HepG2 (cell line): ENCODE results near the gene CNOT10. TPM values are rescaled to one million over a fixed set of nuclear protein-coding genes. Genes with fewer than 3 reads are reported as not detected.
A peak's percentile ranks its signal among the peaks of the same experiment; 100 is the strongest.

Experiments used
- CENPBD1 ChIP-seq: sonication (generic); formaldehyde crosslinking; IDR thresholded peaks from 2 replicates; pipeline ENCODE4 v1.8.0; 2022; ENCODE audit warnings: missing genetic modification reagents, low read depth, mild to moderate bottlenecking, borderline replicate concordance
- CHD4 ChIP-seq: fragments of 200-600 bp; sonication (generic); IDR thresholded peaks from 2 replicates; pipeline ENCODE4 v1.7.0; 2017; ENCODE audit warnings: mild to moderate bottlenecking, low read length, borderline replicate concordance
- E2F2 ChIP-seq: sonication (generic); formaldehyde crosslinking; IDR thresholded peaks from 2 replicates; pipeline ENCODE4 v1.4.0; 2020; ENCODE audit warnings: missing genetic modification reagents, borderline replicate concordance
- ESRRA ChIP-seq: sonication (generic); formaldehyde crosslinking; IDR thresholded peaks from 2 replicates; pipeline ENCODE4 v1.5.1; 2020; ENCODE audit warnings: mild to moderate bottlenecking, low read depth, missing genetic modification reagents
- FOXP4 ChIP-seq: sonication (generic); formaldehyde crosslinking; IDR thresholded peaks from 2 replicates; pipeline ENCODE4 v1.4.0; 2020; ENCODE audit warnings: missing genetic modification reagents
- HDAC1 ChIP-seq: sonication (generic); formaldehyde crosslinking; IDR thresholded peaks from 2 replicates; pipeline ENCODE4 v1.5.1; 2020; ENCODE audit warnings: mild to moderate bottlenecking, missing genetic modification reagents
- HNRNPL ChIP-seq: fragments of 200-400 bp; formaldehyde crosslinking; IDR thresholded peaks from 2 replicates; pipeline ENCODE4 v1.6.1; 2017; ENCODE audit warnings: mild to moderate bottlenecking, low read depth, low read length
- PHF5A ChIP-seq: IDR thresholded peaks from one replicate; pipeline ENCODE4 v1.6.1; 2018; ENCODE audit warnings: low read depth, missing genetic modification reagents; ENCODE audit not compliant: unreplicated experiment
- RBM22 ChIP-seq: fragments of 200-400 bp; formaldehyde crosslinking; optimal IDR thresholded peaks from 2 replicates; pipeline ENCODE3; 2017; ENCODE audit warnings: mild to moderate bottlenecking, low read length, moderate library complexity
- SP5 ChIP-seq: IDR thresholded peaks from 2 replicates; pipeline ENCODE4 v1.6.1; 2016; ENCODE audit warnings: low read depth, borderline replicate concordance
- TMF1 ChIP-seq: sonication (generic); formaldehyde crosslinking; IDR thresholded peaks from 2 replicates; pipeline ENCODE4 v1.8.1; 2022; ENCODE audit warnings: low read depth, missing genetic modification reagents
- TOE1 ChIP-seq: sonication (generic); formaldehyde crosslinking; IDR thresholded peaks from 2 replicates; pipeline ENCODE4 v1.4.0; 2020; ENCODE audit warnings: mild to moderate bottlenecking, missing genetic modification reagents
- ZMYM2 ChIP-seq: sonication (generic); formaldehyde crosslinking; IDR thresholded peaks from 2 replicates; pipeline ENCODE4 v1.8.0; 2022; ENCODE audit warnings: mild to moderate bottlenecking, missing genetic modification reagents
- ZNF20 ChIP-seq: sonication (generic); formaldehyde crosslinking; IDR thresholded peaks from 2 replicates; pipeline ENCODE4 v1.4.0; 2020; ENCODE audit warnings: mild to moderate bottlenecking, moderate library complexity, missing genetic modification reagents
- ZNF235 ChIP-seq: sonication (generic); formaldehyde crosslinking; IDR thresholded peaks from 2 replicates; pipeline ENCODE4 v1.8.1; 2023; ENCODE audit warnings: mild to moderate bottlenecking, missing genetic modification reagents, borderline replicate concordance
- ZNF629 ChIP-seq: sonication (generic); formaldehyde crosslinking; conservative IDR thresholded peaks from 2 replicates; pipeline ENCODE4 v1.5.0; 2020; ENCODE audit warnings: missing genetic modification reagents
- ZNF709 ChIP-seq: sonication (generic); formaldehyde crosslinking; IDR thresholded peaks from 2 replicates; pipeline ENCODE4 v1.5.0; 2020; ENCODE audit warnings: mild to moderate bottlenecking, missing genetic modification reagents
- ZNF773 ChIP-seq: sonication (generic); formaldehyde crosslinking; IDR thresholded peaks from 2 replicates; pipeline ENCODE4 v1.4.0; 2020; ENCODE audit warnings: missing genetic modification reagents, borderline replicate concordance
- ZXDC ChIP-seq: sonication (generic); formaldehyde crosslinking; IDR thresholded peaks from 2 replicates; pipeline ENCODE4 v1.5.0; 2020; ENCODE audit warnings: mild to moderate bottlenecking, missing genetic modification reagents
- polyA plus RNA-seq, 8 experiments: library from polyadenylated mRNA; depleted of rRNA in 3 of 8; stranded (reverse) in 7 of 8; unstranded in 1 of 8; fragments of >200 nt; fragmentation: Illumina TruSeq in 4 of 8; extraction: Trizol in 4 of 8; gene quantifications; 2 replicates each; pipeline versions ENCODE4 v1.2.1 to v1.2.3, GENCODE V29; 2011 to 2016; ENCODE audit warnings: low read depth in 4 of 8, missing spikeins in 1 of 8, mixed read lengths in 1 of 8; ENCODE audit not compliant: insufficient read depth in 1 of 8
- total RNA-seq, 5 experiments: library from RNA; depleted of rRNA; stranded (reverse); fragments of >200 nt; fragmentation: Illumina TruSeq; extraction: Trizol; gene quantifications; 2 replicates each; pipeline ENCODE4 v1.2.3, GENCODE V29; 2016; ENCODE audit warnings: low read depth in 1 of 5
- TF ChIP-seq, protein P1 (sequence below): sonication (generic); formaldehyde crosslinking; conservative IDR thresholded peaks from 2 replicates; pipeline ENCODE4 v1.4.0; 2020; ENCODE audit warnings: missing genetic modification reagents
- TF ChIP-seq, protein P2 (sequence below): sonication (generic); formaldehyde crosslinking; IDR thresholded peaks from 2 replicates; pipeline ENCODE4 v1.8.1; 2023; ENCODE audit warnings: mild to moderate bottlenecking, moderate library complexity, missing genetic modification reagents

The CNOT10 gene
- total and polyA plus RNA-seq, 2 of the 13 experiments (the other 11 are each of a cell fraction or from before 2014, with no cell fraction given) = 21.2 to 34.1 TPM

DNA sequence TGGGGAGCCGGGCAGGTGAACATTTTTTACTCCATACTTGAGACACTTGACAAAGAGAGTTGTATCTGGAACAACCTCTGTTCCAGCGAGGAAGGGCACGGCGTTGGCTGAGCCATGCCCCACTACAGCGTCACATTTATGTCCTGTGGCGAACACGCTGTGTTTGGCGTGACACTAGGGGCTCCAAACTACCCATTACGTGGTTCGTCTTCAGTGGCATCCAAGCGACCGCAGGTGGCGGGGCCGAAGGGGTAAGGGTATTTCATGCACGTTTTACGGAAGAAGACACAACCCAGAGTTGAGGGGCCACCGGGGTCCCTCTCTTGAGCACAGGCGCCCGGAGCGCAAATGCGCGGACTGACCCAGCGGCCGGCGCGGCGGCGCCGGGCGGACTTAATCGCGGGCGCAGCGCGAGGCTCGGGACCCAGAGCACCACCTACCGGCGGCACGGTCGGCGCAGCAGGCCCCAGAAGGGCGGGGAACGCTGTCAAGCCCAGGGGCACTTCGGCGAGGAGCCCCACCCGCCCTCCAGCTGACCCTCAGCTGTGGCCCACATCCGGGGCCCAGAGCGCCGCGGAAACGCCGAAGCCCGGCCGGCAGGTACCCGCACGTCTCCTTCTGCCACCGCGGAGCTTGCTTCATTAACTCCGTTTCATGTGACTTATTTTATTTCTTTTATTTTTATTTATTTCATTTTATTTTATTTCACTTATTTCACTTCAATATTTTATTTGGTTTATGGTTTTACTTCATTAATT lies 96.4 kb downstream of the CNOT10 start (continued):
- TF ChIP-seq, protein P1, sequence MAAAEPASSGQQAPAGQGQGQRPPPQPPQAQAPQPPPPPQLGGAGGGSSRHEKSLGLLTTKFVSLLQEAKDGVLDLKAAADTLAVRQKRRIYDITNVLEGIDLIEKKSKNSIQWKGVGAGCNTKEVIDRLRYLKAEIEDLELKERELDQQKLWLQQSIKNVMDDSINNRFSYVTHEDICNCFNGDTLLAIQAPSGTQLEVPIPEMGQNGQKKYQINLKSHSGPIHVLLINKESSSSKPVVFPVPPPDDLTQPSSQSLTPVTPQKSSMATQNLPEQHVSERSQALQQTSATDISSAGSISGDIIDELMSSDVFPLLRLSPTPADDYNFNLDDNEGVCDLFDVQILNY (CRISPR knock-in tag) = no peak; the same call in 1 of the 2 replicates
- peak; percentile 91 for TF ChIP-seq SP5 (CRISPR knock-in tag)
- peak; percentile 75 for TF ChIP-seq ESRRA (CRISPR knock-in tag)
- no peak; the same call in 1 of the 2 replicates for TF ChIP-seq TMF1 (CRISPR knock-in tag)
- TF ChIP-seq TOE1 (CRISPR knock-in tag) = no peak
- TF ChIP-seq CENPBD1 (CRISPR knock-in tag) = no peak
- TF ChIP-seq PHF5A (CRISPR knock-in tag) = no peak
- no peak for TF ChIP-seq ZXDC (CRISPR knock-in tag)
- TF ChIP-seq, protein P2, sequence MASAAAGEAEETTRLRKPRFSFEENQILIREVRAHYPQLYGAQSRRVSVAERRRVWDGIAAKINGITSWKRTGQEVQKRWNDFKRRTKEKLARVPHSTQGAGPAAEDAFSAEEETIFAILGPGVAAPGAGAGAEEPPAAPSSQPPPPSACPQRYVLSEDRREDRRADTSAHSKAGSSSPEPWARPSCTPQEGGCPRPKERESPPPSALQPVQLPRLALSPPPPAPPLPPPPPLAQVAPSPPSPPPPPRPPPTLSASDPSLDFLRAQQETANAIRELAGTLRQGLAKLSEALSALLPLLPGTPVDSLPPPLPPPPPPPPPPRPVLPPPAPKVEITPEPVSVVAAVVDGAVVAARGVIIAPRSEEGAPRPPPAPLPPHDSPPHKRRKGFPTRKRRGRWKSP (CRISPR knock-in tag) = peak; percentile 99
- no peak for TF ChIP-seq HNRNPL
- TF ChIP-seq ZNF629 (CRISPR knock-in tag) = no peak; the same call in 1 of the 2 replicates
- TF ChIP-seq FOXP4 (CRISPR knock-in tag) = peak; percentile 67
- no peak for TF ChIP-seq ZNF20
- no peak for TF ChIP-seq CHD4
- TF ChIP-seq HDAC1 (CRISPR knock-in tag) = peak; percentile 81
- peak; percentile 85; the same call in 1 of the 2 replicates for TF ChIP-seq ZNF709
- TF ChIP-seq ZMYM2 (CRISPR knock-in tag) = peak; percentile 58; the same call in 1 of the 2 replicates
- TF ChIP-seq ZNF773 (CRISPR knock-in tag) = 0 out of 2 replicates have a peak, but pooled peaks have one; percentile 38
- TF ChIP-seq RBM22 = no peak
- TF ChIP-seq E2F2 = no peak; the same call in 1 of the 2 replicates
- peak; percentile 69; the same call in 1 of the 2 replicates for TF ChIP-seq ZNF235 (CRISPR knock-in tag)
